ENCODE data around the gene UBE2E3. TPM values are rescaled to one million over a fixed set of nuclear protein-coding genes. Genes with fewer than 3 reads are reported as not detected.

Gene UBE2E3
- total and polyA plus RNA-seq, 3 experiments from 2014 or later = 36.5 to 70.4 (median 38.0) TPM

- DNase-seq = no peak
- Histone ChIP-seq H3K4me1 (ENCODE audit: insufficient read depth, low read length) (no peaks in the 10 kb centered on the region), H3K27me3 (ENCODE audit: insufficient read depth, low read length, poor library complexity, severe bottlenecking) (no peaks in the 10 kb centered on the region), H3K27ac (ENCODE audit: low read depth, low read length) (no peak overlapping the region), H3K9me3 (ENCODE audit: low read length) (no peaks in the 10 kb centered on the region), H3K36me3 (ENCODE audit: insufficient read depth, low read length) (no peaks in the 10 kb centered on the region), H3K4me3 (ENCODE audit: low read length) (no peak overlapping the region)
- Mint-ChIP-seq H3K36me3 (no peaks in the 10 kb centered on the region), H3K27me3 (peaks cover 6 to 27% of the 10 kb centered on the region in 2 donors), H3K4me1 (no peaks in the 10 kb centered on the region), H3K4me3 (no peak overlapping the region), H3K27ac (no peak overlapping the region), H3K9me3 (no peaks in the 10 kb centered on the region)
- CTCF ChIA-PET = no interaction called here
- POLR2A ChIA-PET = no interaction called here
Measured at GRCh38 chr2:180962727-180963314, 17.6 kb upstream of the UBE2E3 start.

GRCh38 chr2:180966378-180966777, 14.0 kb upstream of the UBE2E3 start:
- no peaks in the 10 kb centered on the region for H3K4me1 Mint-ChIP-seq
- no peaks in the 10 kb centered on the region for H3K36me3 ChIP-seq (ENCODE audit: insufficient read depth, low read length)
- no peak overlapping the region for H3K27ac Mint-ChIP-seq
- no peak for DNase-seq
- H3K9me3 ChIP-seq (ENCODE audit: low read length) = no peaks in the 10 kb centered on the region
- no peaks in the 10 kb centered on the region for H3K4me1 ChIP-seq (ENCODE audit: insufficient read depth, low read length)
- H3K36me3 Mint-ChIP-seq = no peaks in the 10 kb centered on the region
- no peak overlapping the region for H3K27ac ChIP-seq (ENCODE audit: low read depth, low read length)
- peaks cover 7 to 8% of the 10 kb centered on the region in 2 donors for H3K27me3 Mint-ChIP-seq
- ChIA-PET POLR2A (interaction anchor here (0.6 kb wide), 1 partner anchor 161 kb away, joined by 4 read pairs; no protein-coding TSS in a partner anchor), CTCF (interaction anchor here (1.4 kb wide), 1 partner anchor 14 kb away, joined by 3 read pairs; the partner anchor contains the start of gene UBE2E3)
- no peaks in the 10 kb centered on the region for H3K9me3 Mint-ChIP-seq
- H3K4me3 Mint-ChIP-seq = no peak overlapping the region
- H3K27me3 ChIP-seq (ENCODE audit: insufficient read depth, low read length, poor library complexity, severe bottlenecking) = no peaks in the 10 kb centered on the region
- no peak overlapping the region for H3K4me3 ChIP-seq (ENCODE audit: low read length)

- POLR2A ChIA-PET = no interaction called here
- no peaks in the 10 kb centered on the region for H3K9me3 ChIP-seq (ENCODE audit: low read length)
Measured at GRCh38 chr2:180969124-180969523, 11.3 kb upstream of the UBE2E3 start.

GRCh38 chr2:180970016-180970415, 10.4 kb upstream of the UBE2E3 start:
- ChIA-PET POLR2A (no interaction called here), CTCF (interaction anchor here (3.3 kb wide), 1 partner anchor 10 kb away, joined by 21 read pairs; the partner anchor contains the start of gene UBE2E3)
- Histone ChIP-seq H3K4me3 (ENCODE audit: low read length) (no peak overlapping the region), H3K27ac (ENCODE audit: low read depth, low read length) (no peak overlapping the region), H3K27me3 (ENCODE audit: insufficient read depth, low read length, poor library complexity, severe bottlenecking) (no peaks in the 10 kb centered on the region), H3K36me3 (ENCODE audit: insufficient read depth, low read length) (no peaks in the 10 kb centered on the region), H3K9me3 (ENCODE audit: low read length) (no peaks in the 10 kb centered on the region), H3K4me1 (ENCODE audit: insufficient read depth, low read length) (no peaks in the 10 kb centered on the region)
- H3K27ac Mint-ChIP-seq = no peak overlapping the region
- H3K36me3 Mint-ChIP-seq = no peaks in the 10 kb centered on the region
- no peak for DNase-seq
- H3K9me3 Mint-ChIP-seq = no peaks in the 10 kb centered on the region
- peaks cover 0 to 8% of the 10 kb centered on the region in 2 donors for H3K27me3 Mint-ChIP-seq
- H3K4me1 Mint-ChIP-seq = no peaks in the 10 kb centered on the region
- no peak overlapping the region for H3K4me3 Mint-ChIP-seq

More at GRCh38 chr2:180969124-180969523, 11.3 kb upstream of the UBE2E3 start:
- Histone ChIP-seq H3K4me1 (ENCODE audit: insufficient read depth, low read length) (no peaks in the 10 kb centered on the region), H3K27me3 (ENCODE audit: insufficient read depth, low read length, poor library complexity, severe bottlenecking) (no peaks in the 10 kb centered on the region), H3K36me3 (ENCODE audit: insufficient read depth, low read length) (no peaks in the 10 kb centered on the region), H3K4me3 (ENCODE audit: low read length) (no peak overlapping the region), H3K27ac (ENCODE audit: low read depth, low read length) (no peak overlapping the region)
- Mint-ChIP-seq H3K9me3 (no peaks in the 10 kb centered on the region), H3K36me3 (no peaks in the 10 kb centered on the region), H3K4me1 (no peaks in the 10 kb centered on the region), H3K27me3 (peaks cover 0 to 8% of the 10 kb centered on the region in 2 donors), H3K27ac (no peak overlapping the region), H3K4me3 (no peak overlapping the region)
- no peak for DNase-seq
- CTCF ChIA-PET = interaction anchor here (3.3 kb wide), 1 partner anchor 11 kb away, joined by 21 read pairs; the partner anchor contains the start of gene UBE2E3

- POLR2A ChIA-PET = interaction anchor here (1.0 kb wide), 1 partner anchor 9 kb away, joined by 6 read pairs; no protein-coding TSS in a partner anchor
- H3K9me3 ChIP-seq (ENCODE audit: low read length) = no peaks in the 10 kb centered on the region
- no peak overlapping the region for H3K4me3 ChIP-seq (ENCODE audit: low read length)
- H3K27me3 ChIP-seq (ENCODE audit: insufficient read depth, low read length, poor library complexity, severe bottlenecking) = no peaks in the 10 kb centered on the region
- no peak for DNase-seq
- Mint-ChIP-seq H3K4me3 (no peak overlapping the region), H3K27ac (no peak overlapping the region), H3K4me1 (no peaks in the 10 kb centered on the region), H3K36me3 (no peaks in the 10 kb centered on the region), H3K27me3 (peaks cover 0 to 8% of the 10 kb centered on the region in 2 donors), H3K9me3 (no peaks in the 10 kb centered on the region)
- no peaks in the 10 kb centered on the region for H3K36me3 ChIP-seq (ENCODE audit: insufficient read depth, low read length)
- H3K4me1 ChIP-seq (ENCODE audit: insufficient read depth, low read length) = no peaks in the 10 kb centered on the region
- no peak overlapping the region for H3K27ac ChIP-seq (ENCODE audit: low read depth, low read length)
- CTCF ChIA-PET = no interaction called here
Measured at GRCh38 chr2:180971811-180972210, 8.6 kb upstream of the UBE2E3 start.

GRCh38 chr2:180975585-180975984, 4.8 kb upstream of the UBE2E3 start:
- Histone ChIP-seq H3K9me3 (ENCODE audit: low read length) (no peaks in the 10 kb centered on the region), H3K4me1 (ENCODE audit: insufficient read depth, low read length) (no peaks in the 10 kb centered on the region), H3K4me3 (ENCODE audit: low read length) (no peak overlapping the region), H3K27me3 (ENCODE audit: insufficient read depth, low read length, poor library complexity, severe bottlenecking) (no peaks in the 10 kb centered on the region), H3K36me3 (ENCODE audit: insufficient read depth, low read length) (no peaks in the 10 kb centered on the region), H3K27ac (ENCODE audit: low read depth, low read length) (no peak overlapping the region)
- ChIA-PET CTCF (no interaction called here), POLR2A (no interaction called here)
- H3K27ac Mint-ChIP-seq = peak overlapping the region in 1 of 8 donors; percentile 21
- peaks cover 6 to 12% (median 7%) of the 10 kb centered on the region in 3 donors for H3K4me1 Mint-ChIP-seq
- H3K27me3 Mint-ChIP-seq = peaks cover 0 to 2% of the 10 kb centered on the region in 2 donors
- no peaks in the 10 kb centered on the region for H3K9me3 Mint-ChIP-seq
- H3K4me3 Mint-ChIP-seq = no peak overlapping the region
- DNase-seq = no peak
- peaks cover 0 to 3% (median 0%) of the 10 kb centered on the region in 3 donors for H3K36me3 Mint-ChIP-seq

GRCh38 chr2:180978903-180979748, 1.3 kb upstream of the UBE2E3 start:
- Mint-ChIP-seq H3K4me3 (peak overlapping the region; percentile 83 to 91 (median 87)), H3K27ac (peak overlapping the region; percentile 8 to 91 (median 88)), H3K4me1 (peaks cover 33 to 41% (median 38%) of the 10 kb centered on the region in 3 donors), H3K36me3 (peaks cover 0 to 13% (median 2%) of the 10 kb centered on the region in 3 donors), H3K9me3 (no peaks in the 10 kb centered on the region), H3K27me3 (no peaks in the 10 kb centered on the region)
- no peaks in the 10 kb centered on the region for H3K27me3 ChIP-seq (ENCODE audit: insufficient read depth, low read length, poor library complexity, severe bottlenecking)
- peak overlapping the region; percentile 52 for H3K4me3 ChIP-seq (ENCODE audit: low read length)
- CTCF ChIA-PET = interaction anchor here (1.2 to 3.4 kb wide), 8 partner anchors 9 to 80 kb away, joined by 3 to 21 read pairs (median 5); no protein-coding TSS in a partner anchor
- no peaks in the 10 kb centered on the region for H3K36me3 ChIP-seq (ENCODE audit: insufficient read depth, low read length)
- no peak overlapping the region for H3K27ac ChIP-seq (ENCODE audit: low read depth, low read length)
- peaks cover 26% of the 10 kb centered on the region for H3K4me1 ChIP-seq (ENCODE audit: insufficient read depth, low read length)
- no peaks in the 10 kb centered on the region for H3K9me3 ChIP-seq (ENCODE audit: low read length)
- peak in 1 of 5 donors; percentile 5 for DNase-seq
- POLR2A ChIA-PET = interaction anchor here (2.1 kb wide), 1 partner anchor 41 kb away, joined by 9 read pairs; no protein-coding TSS in a partner anchor

- POLR2A ChIA-PET = interaction anchor here (2.1 kb wide), 1 partner anchor 42 kb away, joined by 9 read pairs; no protein-coding TSS in a partner anchor
- no peaks in the 10 kb centered on the region for H3K9me3 Mint-ChIP-seq
- H3K9me3 ChIP-seq (ENCODE audit: low read length) = no peaks in the 10 kb centered on the region
Measured at GRCh38 chr2:180979749-180980105, 678 bp upstream of the UBE2E3 start.

More at GRCh38 chr2:180979749-180980105, 678 bp upstream of the UBE2E3 start:
- H3K4me1 ChIP-seq (ENCODE audit: insufficient read depth, low read length) = peaks cover 30% of the 10 kb centered on the region
- Mint-ChIP-seq H3K36me3 (peaks cover 0 to 13% (median 2%) of the 10 kb centered on the region in 3 donors), H3K4me3 (peak overlapping the region; percentile 83 to 91 (median 87)), H3K4me1 (peaks cover 35 to 47% (median 44%) of the 10 kb centered on the region in 3 donors), H3K27me3 (no peaks in the 10 kb centered on the region), H3K27ac (peak overlapping the region in 7 of 8 donors; percentile 82 to 91 (median 89))
- no peak for DNase-seq
- H3K27me3 ChIP-seq (ENCODE audit: insufficient read depth, low read length, poor library complexity, severe bottlenecking) = no peaks in the 10 kb centered on the region
- peak overlapping the region; percentile 52 for H3K4me3 ChIP-seq (ENCODE audit: low read length)
- H3K27ac ChIP-seq (ENCODE audit: low read depth, low read length) = peak overlapping the region; percentile 32
- CTCF ChIA-PET = interaction anchor here (0.8 to 3.4 kb wide), 9 partner anchors 10 to 303 kb away, joined by 3 to 21 read pairs (median 4); no protein-coding TSS in a partner anchor
- no peaks in the 10 kb centered on the region for H3K36me3 ChIP-seq (ENCODE audit: insufficient read depth, low read length)

Data from CD8-positive, alpha-beta memory T cell (primary cell).